Caco-2 (cell line): ENCODE data around the gene SLC6A8. TPM values are rescaled to one million over a fixed set of nuclear protein-coding genes. Genes with fewer than 3 reads are reported as not detected.

Experiments
- BruUV-seq: library from RNA; stranded (reverse); fragments of 400-500 nt; replicated peaks from 2 replicates; lab custom pipeline; 2021; lab: Mats Ljungman, UMichigan
- CTCF ChIA-PET: fragments of 300-600 bp; sonication (Branson Sonifier 250); formaldehyde crosslinking; loops from one replicate; lab custom pipeline; 2022; ENCODE audit warnings: antibody characterized with exemption; lab: Charles Lee
- POLR2A ChIA-PET: fragments of 300-600 bp; sonication (Branson Sonifier 250); formaldehyde crosslinking; loops from one replicate; lab custom pipeline; 2022; ENCODE audit warnings: antibody characterized with exemption; lab: Charles Lee
- DNase-seq, 2 experiments: peaks; one replicate each; pipeline versions ENCODE4 v3.0.0 to v3.0.0-alpha.2; 2020 to 2022
- H3K27me3 ChIP-seq: replicated peaks from 2 replicates; pipeline ENCODE4 v1.6.0; 2011; ENCODE audit warnings: low read length; ENCODE audit not compliant: control insufficient read depth, insufficient read depth
- H3K36me3 ChIP-seq: 2 replicates; pipeline ENCODE4 v1.5.1; 2011; ENCODE audit warnings: low read length; ENCODE audit not compliant: control insufficient read depth, insufficient read depth
- H3K4me1 ChIP-seq: fragments of 250-450 bp; sonication (Bioruptor Pico); 2 replicates; pipeline ENCODE4 v1.5.1; 2020; ENCODE audit warnings: mild to moderate bottlenecking
- H3K4me3 ChIP-seq: 2 replicates; pipeline ENCODE4 v1.5.1; 2011; ENCODE audit warnings: low read depth, mild to moderate bottlenecking, control low read depth, low read length
- H3K9me3 ChIP-seq: fragments of 250-450 bp; sonication (Bioruptor Pico); 2 replicates; pipeline ENCODE4 v1.5.1; 2020; ENCODE audit warnings: mild to moderate bottlenecking, moderate library complexity
- H3K27ac Mint-ChIP-seq: one replicate; pipeline ENCODE4 v1.8.0; 2022; ENCODE audit warnings: mixed read lengths; ENCODE audit not compliant: unreplicated experiment
- H3K27me3 Mint-ChIP-seq: one replicate; pipeline ENCODE4 v1.8.0; 2022; ENCODE audit warnings: mixed read lengths; ENCODE audit not compliant: insufficient read depth, unreplicated experiment
- H3K36me3 Mint-ChIP-seq: one replicate; pipeline ENCODE4 v1.8.0; 2022; ENCODE audit warnings: mild to moderate bottlenecking, mixed read lengths; ENCODE audit not compliant: insufficient read depth, unreplicated experiment
- H3K4me1 Mint-ChIP-seq: one replicate; pipeline ENCODE4 v1.8.0; 2022; ENCODE audit warnings: low read depth, mixed read lengths; ENCODE audit not compliant: unreplicated experiment
- H3K4me3 Mint-ChIP-seq: one replicate; pipeline ENCODE4 v1.8.0; 2022; ENCODE audit warnings: mild to moderate bottlenecking, moderate library complexity, mixed read lengths; ENCODE audit not compliant: unreplicated experiment
- H3K9me3 Mint-ChIP-seq: one replicate; pipeline ENCODE4 v1.8.0; 2022; ENCODE audit warnings: mixed read lengths; ENCODE audit not compliant: unreplicated experiment
- intact Hi-C: fragments of 100-400 bp; cut with micrococcal nuclease; formaldehyde crosslinking; loops from one replicate; pipeline ENCODE4 v1.10.0; 2022; ENCODE audit not compliant: unreplicated experiment
- total RNA-seq: library from RNA; stranded (reverse); gene quantifications from 2 replicates; pipeline ENCODE4 v1.2.3, GENCODE V29; 2022
- TF ChIP-seq, protein P1 (sequence below), 2 experiments: fragments of 200-600 bp in 1 of 2; IDR thresholded peaks; 1 replicate in 1 of 2; 2 replicates in 1 of 2; pipeline versions ENCODE4 v1.5.1 to v1.8.0; 2011 to 2022; ENCODE audit warnings: antibody characterized with exemption in 1 of 2, control low read depth in 1 of 2, inconsistent platforms in 1 of 2, low read depth in 1 of 2, low read length in 1 of 2, mild to moderate bottlenecking in 1 of 2, moderate library complexity in 1 of 2; ENCODE audit not compliant: insufficient read depth in 1 of 2, severe bottlenecking in 1 of 2, unreplicated experiment in 1 of 2

SLC6A8 gene
- total RNA-seq, 1 experiment from 2014 or later, result 8.8 TPM

DNA sequence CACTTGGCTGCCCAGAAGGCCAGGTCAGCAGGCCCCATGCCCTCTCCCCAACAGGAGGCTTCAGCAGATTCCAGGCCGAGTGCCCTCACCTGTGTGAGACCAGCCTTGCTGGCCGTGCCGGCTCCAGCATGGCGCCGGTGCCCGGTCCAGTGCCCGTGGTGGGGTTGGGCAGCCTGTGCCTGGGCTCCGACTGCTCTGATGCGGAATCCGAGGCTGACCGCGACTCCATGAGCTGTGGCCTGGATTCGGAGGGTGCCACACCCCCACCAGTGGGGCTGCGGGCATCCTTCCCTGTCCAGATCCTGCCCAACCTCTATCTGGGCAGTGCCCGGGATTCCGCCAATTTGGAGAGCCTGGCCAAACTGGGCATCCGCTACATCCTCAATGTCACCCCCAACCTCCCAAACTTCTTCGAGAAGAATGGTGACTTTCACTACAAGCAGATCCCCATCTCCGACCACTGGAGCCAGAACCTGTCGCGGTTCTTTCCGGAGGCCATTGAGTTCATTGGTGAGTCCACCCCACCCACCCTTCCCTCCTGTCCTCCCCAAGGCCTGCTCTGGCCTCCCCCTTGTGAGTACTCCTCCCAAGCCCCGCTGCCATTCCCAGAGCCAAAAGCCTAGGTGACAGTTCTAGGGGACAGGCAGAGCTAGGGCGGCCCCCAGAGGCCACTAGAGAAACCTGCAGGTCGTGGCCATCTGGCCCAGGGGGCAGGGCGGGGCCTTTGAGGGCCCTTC, 38.4 kb upstream of the SLC6A8 start:
- peak; percentile 47 for DNase-seq
- Histone ChIP-seq H3K4me1 (peaks cover 24% of the 10 kb centered on the region), H3K4me3 (no peak overlapping the region), H3K9me3 (no peaks in the 10 kb centered on the region), H3K36me3 (no peaks in the 10 kb centered on the region), H3K27me3 (no peaks in the 10 kb centered on the region)
- Mint-ChIP-seq H3K27me3 (no peaks in the 10 kb centered on the region), H3K9me3 (no peaks in the 10 kb centered on the region), H3K36me3 (no peaks in the 10 kb centered on the region), H3K27ac (no peak overlapping the region), H3K4me1 (no peaks in the 10 kb centered on the region), H3K4me3 (no peak overlapping the region)
- BruUV-seq, result no TSS peak
- TF ChIP-seq, protein P1, sequence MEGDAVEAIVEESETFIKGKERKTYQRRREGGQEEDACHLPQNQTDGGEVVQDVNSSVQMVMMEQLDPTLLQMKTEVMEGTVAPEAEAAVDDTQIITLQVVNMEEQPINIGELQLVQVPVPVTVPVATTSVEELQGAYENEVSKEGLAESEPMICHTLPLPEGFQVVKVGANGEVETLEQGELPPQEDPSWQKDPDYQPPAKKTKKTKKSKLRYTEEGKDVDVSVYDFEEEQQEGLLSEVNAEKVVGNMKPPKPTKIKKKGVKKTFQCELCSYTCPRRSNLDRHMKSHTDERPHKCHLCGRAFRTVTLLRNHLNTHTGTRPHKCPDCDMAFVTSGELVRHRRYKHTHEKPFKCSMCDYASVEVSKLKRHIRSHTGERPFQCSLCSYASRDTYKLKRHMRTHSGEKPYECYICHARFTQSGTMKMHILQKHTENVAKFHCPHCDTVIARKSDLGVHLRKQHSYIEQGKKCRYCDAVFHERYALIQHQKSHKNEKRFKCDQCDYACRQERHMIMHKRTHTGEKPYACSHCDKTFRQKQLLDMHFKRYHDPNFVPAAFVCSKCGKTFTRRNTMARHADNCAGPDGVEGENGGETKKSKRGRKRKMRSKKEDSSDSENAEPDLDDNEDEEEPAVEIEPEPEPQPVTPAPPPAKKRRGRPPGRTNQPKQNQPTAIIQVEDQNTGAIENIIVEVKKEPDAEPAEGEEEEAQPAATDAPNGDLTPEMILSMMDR (IDR thresholded peaks at IDR 0.05; ENCODE audit: insufficient read depth in 1 of 2, low read depth in 1 of 2, low read length in 1 of 2, severe bottlenecking in 1 of 2, unreplicated experiment in 1 of 2), result peak in 1 of 2 experiments; percentile 47
- POLR2A ChIA-PET, result no interaction called here
- intact Hi-C loops, result loop anchor here (5.0 kb wide), 1 partner anchor 37 kb away; no protein-coding TSS in a partner anchor
- CTCF ChIA-PET, result interaction anchor here (0.5 to 0.9 kb wide), 5 partner anchors 13 to 132 kb away, joined by 3 to 5 read pairs (median 3); partner anchors contain the start of gene SRPK3

DNA sequence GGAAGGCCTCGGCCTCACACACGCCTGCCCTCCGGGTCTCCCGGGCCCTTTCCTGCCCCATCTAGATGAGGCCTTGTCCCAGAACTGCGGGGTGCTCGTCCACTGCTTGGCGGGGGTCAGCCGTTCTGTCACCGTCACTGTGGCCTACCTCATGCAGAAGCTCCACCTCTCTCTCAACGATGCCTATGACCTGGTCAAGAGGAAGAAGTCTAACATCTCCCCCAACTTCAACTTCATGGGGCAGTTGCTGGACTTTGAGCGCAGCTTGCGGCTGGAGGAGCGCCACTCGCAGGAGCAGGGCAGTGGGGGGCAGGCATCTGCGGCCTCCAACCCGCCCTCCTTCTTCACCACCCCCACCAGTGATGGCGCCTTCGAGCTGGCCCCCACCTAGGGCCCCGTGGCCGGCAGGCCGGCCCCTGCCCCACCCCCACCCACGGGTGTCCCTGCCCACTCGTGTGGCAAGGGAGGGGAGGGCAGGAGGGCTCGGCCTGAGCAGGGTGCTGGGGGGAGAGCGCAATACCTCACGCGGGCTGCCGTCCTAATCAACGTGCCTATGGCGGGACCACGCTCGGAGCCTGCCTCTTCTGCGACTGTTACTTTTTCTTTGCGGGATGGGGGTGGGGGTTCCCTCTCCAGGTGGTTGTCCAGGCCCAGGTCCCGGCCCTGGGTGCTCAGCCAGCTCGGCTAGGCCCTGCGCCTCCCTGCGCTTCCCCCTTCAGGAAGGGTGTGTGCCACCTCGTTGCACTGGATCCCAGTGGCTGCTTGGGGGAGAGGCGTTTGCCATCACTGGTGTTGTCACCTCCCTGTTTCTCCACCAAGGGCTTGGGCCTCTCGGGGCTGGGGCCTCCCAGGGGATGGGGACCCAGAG, 37.6 kb upstream of the SLC6A8 start:
- H3K4me1 ChIP-seq, result peaks cover 17% of the 10 kb centered on the region
- Mint-ChIP-seq H3K36me3 (no peaks in the 10 kb centered on the region), H3K4me3 (no peak overlapping the region), H3K27me3 (no peaks in the 10 kb centered on the region), H3K9me3 (no peaks in the 10 kb centered on the region), H3K4me1 (no peaks in the 10 kb centered on the region), H3K27ac (no peak overlapping the region)
- ChIA-PET CTCF (interaction anchor here (0.5 to 0.9 kb wide), 6 partner anchors 13 to 131 kb away, joined by 3 to 5 read pairs (median 3); partner anchors contain the start of gene SRPK3), POLR2A (no interaction called here)
- no peaks in the 10 kb centered on the region for H3K9me3 ChIP-seq
- intact Hi-C loops, result loop anchor here (5.0 kb wide), 1 partner anchor 38 kb away; no protein-coding TSS in a partner anchor
- TF ChIP-seq, protein P1 (IDR thresholded peaks at IDR 0.05; ENCODE audit: insufficient read depth in 1 of 2, low read depth in 1 of 2, low read length in 1 of 2, severe bottlenecking in 1 of 2, unreplicated experiment in 1 of 2), result no peak
- no TSS peak for BruUV-seq
- H3K4me3 ChIP-seq, result no peak overlapping the region
- no peak for DNase-seq
- H3K27me3 ChIP-seq, result no peaks in the 10 kb centered on the region
- no peaks in the 10 kb centered on the region for H3K36me3 ChIP-seq

GRCh38 chrX:153650959-153651358, 36.8 kb upstream of the SLC6A8 start:
- H3K36me3 ChIP-seq, result no peaks in the 10 kb centered on the region
- Mint-ChIP-seq H3K27me3 (no peaks in the 10 kb centered on the region), H3K36me3 (no peaks in the 10 kb centered on the region), H3K27ac (no peak overlapping the region), H3K4me3 (no peak overlapping the region), H3K9me3 (no peaks in the 10 kb centered on the region), H3K4me1 (no peaks in the 10 kb centered on the region)
- POLR2A ChIA-PET, result no interaction called here
- intact Hi-C loops, result no loop called here
- no peaks in the 10 kb centered on the region for H3K9me3 ChIP-seq
- TF ChIP-seq, protein P1 (IDR thresholded peaks at IDR 0.05; ENCODE audit: insufficient read depth in 1 of 2, low read depth in 1 of 2, low read length in 1 of 2, severe bottlenecking in 1 of 2, unreplicated experiment in 1 of 2), result no peak
- BruUV-seq, result no TSS peak
- CTCF ChIA-PET, result interaction anchor here (0.7 to 1.3 kb wide), 2 partner anchors 14 to 17 kb away, joined by 3 read pairs; no protein-coding TSS in a partner anchor
- no peaks in the 10 kb centered on the region for H3K27me3 ChIP-seq
- peaks cover 9% of the 10 kb centered on the region for H3K4me1 ChIP-seq
- H3K4me3 ChIP-seq, result no peak overlapping the region
- DNase-seq, result no peak
